A673 (cell line): ENCODE measurements around the gene ILF3. TPM values are rescaled to one million over a fixed set of nuclear protein-coding genes. Genes with fewer than 3 reads are reported as not detected.

Source experiments
- BruUV-seq: library from RNA; stranded (reverse); fragments of 400-500 nt; replicated peaks from 2 replicates; lab custom pipeline; 2021; lab: Mats Ljungman, UMichigan
- CTCF ChIA-PET: fragments of 300-600 bp; sonication (Branson Sonifier 250); formaldehyde crosslinking; loops from one replicate; lab custom pipeline; 2022; ENCODE audit warnings: antibody characterized with exemption; lab: Charles Lee
- POLR2A ChIA-PET: fragments of 300-600 bp; sonication (Branson Sonifier 250); formaldehyde crosslinking; loops from one replicate; lab custom pipeline; 2022; ENCODE audit warnings: antibody characterized with exemption; ENCODE audit not compliant: low non-redundant PET; lab: Charles Lee
- DNase-seq: peaks from one replicate; pipeline ENCODE4 v3.0.0-alpha.2; 2015; ENCODE audit warnings: low spot score
- H3K27ac ChIP-seq: fragments of 200-600 bp; sonication (generic); 2 replicates; pipeline ENCODE4 v1.5.1; 2016; ENCODE audit warnings: mixed run types, low read depth, mild to moderate bottlenecking, mixed read lengths, antibody characterized with exemption, low read length; ENCODE audit not compliant: poor library complexity, severe bottlenecking
- H3K27me3 ChIP-seq: fragments of 200-600 bp; sonication (generic); replicated peaks from 2 replicates; pipeline ENCODE4 v1.6.1; 2017; ENCODE audit warnings: mixed run types, low read depth, mild to moderate bottlenecking, mixed read lengths, antibody characterized with exemption, low read length; ENCODE audit not compliant: insufficient read depth, poor library complexity
- H3K36me3 ChIP-seq: fragments of 200-600 bp; sonication (generic); 2 replicates; pipeline ENCODE4 v1.6.1; 2016; ENCODE audit warnings: mixed run types, mild to moderate bottlenecking, mixed read lengths, antibody characterized with exemption, low read length; ENCODE audit not compliant: insufficient read depth, poor library complexity, severe bottlenecking
- H3K4me1 ChIP-seq: fragments of 200-600 bp; sonication (generic); 2 replicates; pipeline ENCODE4 v1.6.1; 2017; ENCODE audit warnings: mixed run types, mild to moderate bottlenecking, mixed read lengths, antibody characterized with exemption, low read length; ENCODE audit not compliant: insufficient read depth, poor library complexity, severe bottlenecking
- H3K4me3 ChIP-seq: fragments of 200-600 bp; sonication (generic); 2 replicates; pipeline ENCODE4 v1.5.1; 2016; ENCODE audit warnings: low read depth, mixed run types, mild to moderate bottlenecking, mixed read lengths, low read length; ENCODE audit not compliant: poor library complexity, severe bottlenecking
- H3K9me3 ChIP-seq: fragments of 200-600 bp; sonication (generic); 2 replicates; pipeline ENCODE4 v1.6.1; 2016; ENCODE audit warnings: mixed run types, low read depth, mild to moderate bottlenecking, mixed read lengths, antibody characterized with exemption, low read length; ENCODE audit not compliant: poor library complexity, severe bottlenecking
- CTCF ChIP-seq: fragments of 300-800, 200-600 bp; sonication (generic); conservative IDR thresholded peaks from 2 replicates; pipeline ENCODE4 v1.5.1; 2017; ENCODE audit warnings: low read depth, mild to moderate bottlenecking, antibody characterized with exemption, low read length, moderate library complexity, mixed read lengths
- EZH2 ChIP-seq: fragments of 200-600 bp; sonication (generic); IDR thresholded peaks from 2 replicates; pipeline ENCODE4 v1.6.1; 2017; ENCODE audit warnings: borderline replicate concordance, low read depth, mild to moderate bottlenecking, mixed read lengths, antibody characterized with exemption, low read length; ENCODE audit not compliant: poor library complexity, severe bottlenecking
- intact Hi-C: fragments of 100-400 bp; cut with micrococcal nuclease; formaldehyde crosslinking; loops from one replicate; pipeline ENCODE4 v1.10.0; 2022; ENCODE audit not compliant: unreplicated experiment
- total RNA-seq: library from RNA; stranded (reverse); gene quantifications from 2 replicates; pipeline ENCODE4 v1.2.3, GENCODE V29; 2021

ILF3 gene
- total RNA-seq, 1 experiment from 2014 or later: 683 TPM

GRCh38 chr19:10612499-10613119 is 41.5 kb upstream of the ILF3 start:
- TF ChIP-seq EZH2 (no peak), CTCF (no peak)
- intact Hi-C loops: no loop called here
- no peak for DNase-seq
- ChIA-PET POLR2A (no interaction called here), CTCF (interaction anchor here (1.6 kb wide), 1 partner anchor 31 kb away, joined by 5 read pairs; no protein-coding TSS in a partner anchor)
- H3K9me3 ChIP-seq: no peaks in the 10 kb centered on the region
- H3K36me3 ChIP-seq: no peaks in the 10 kb centered on the region
- no peaks in the 10 kb centered on the region for H3K4me1 ChIP-seq
- no peak overlapping the region for H3K27ac ChIP-seq
- no TSS peak for BruUV-seq
- no peaks in the 10 kb centered on the region for H3K27me3 ChIP-seq
- H3K4me3 ChIP-seq: no peak overlapping the region

- intact Hi-C loops: no loop called here
- H3K36me3 ChIP-seq: no peaks in the 10 kb centered on the region
- no peak for DNase-seq
- no peaks in the 10 kb centered on the region for H3K27me3 ChIP-seq
- BruUV-seq: no TSS peak
- ChIA-PET CTCF (no interaction called here), POLR2A (no interaction called here)
- H3K9me3 ChIP-seq: no peaks in the 10 kb centered on the region
- no peak overlapping the region for H3K27ac ChIP-seq
- TF ChIP-seq EZH2 (no peak), CTCF (no peak)
- H3K4me1 ChIP-seq: no peaks in the 10 kb centered on the region
- no peak overlapping the region for H3K4me3 ChIP-seq
Measured at GRCh38 chr19:10615429-10616023, 38.6 kb upstream of the ILF3 start.

GRCh38 chr19:10617409-10618121 is 36.6 kb upstream of the ILF3 start:
- ChIA-PET CTCF (interaction anchor here (0.7 kb wide), 1 partner anchor 27 kb away, joined by 3 read pairs; no protein-coding TSS in a partner anchor), POLR2A (no interaction called here)
- no peak for DNase-seq
- Histone ChIP-seq H3K4me3 (no peak overlapping the region), H3K36me3 (no peaks in the 10 kb centered on the region), H3K9me3 (no peaks in the 10 kb centered on the region), H3K27me3 (no peaks in the 10 kb centered on the region), H3K27ac (no peak overlapping the region), H3K4me1 (no peaks in the 10 kb centered on the region)
- BruUV-seq: no TSS peak
- no peak for TF ChIP-seq EZH2
- TF ChIP-seq CTCF: no peak
- intact Hi-C loops: no loop called here
